ENCODE data around the gene ELK3. TPM values are rescaled to one million over a fixed set of nuclear protein-coding genes. Genes with fewer than 3 reads are reported as not detected.

ELK3 gene
- total RNA-seq, 1 donor: 24.6 TPM

DNA sequence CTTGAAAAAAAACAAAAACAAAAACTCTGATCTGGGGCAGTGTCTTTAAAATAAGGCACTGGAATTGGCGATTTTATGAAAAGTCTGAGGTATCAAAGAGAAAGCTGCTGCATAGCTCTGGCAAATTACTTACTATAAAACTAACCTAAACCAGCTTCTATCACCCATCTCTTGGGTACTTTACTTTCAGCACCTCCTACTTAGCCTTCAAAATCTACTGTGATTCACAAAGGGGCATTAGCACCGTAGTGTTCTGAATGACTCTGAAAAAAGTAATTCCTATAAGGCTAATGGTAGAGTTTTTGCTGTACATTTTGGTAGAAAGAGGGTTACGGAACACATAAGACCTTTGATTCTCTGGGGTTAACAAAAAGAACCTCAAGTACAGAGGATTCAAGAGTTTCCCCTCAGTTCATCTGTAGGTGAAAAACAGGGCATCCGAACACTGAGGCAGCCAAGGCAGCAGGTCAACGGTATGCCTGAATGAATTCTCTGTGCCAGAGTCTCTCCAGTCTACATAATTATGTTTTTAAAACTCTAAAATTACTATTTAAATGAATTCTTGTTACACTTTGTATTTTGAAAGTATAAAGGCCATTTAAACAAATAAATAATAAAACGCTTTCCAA lies 101.5 kb downstream of the ELK3 start:
- TF ChIP-seq, protein P1, sequence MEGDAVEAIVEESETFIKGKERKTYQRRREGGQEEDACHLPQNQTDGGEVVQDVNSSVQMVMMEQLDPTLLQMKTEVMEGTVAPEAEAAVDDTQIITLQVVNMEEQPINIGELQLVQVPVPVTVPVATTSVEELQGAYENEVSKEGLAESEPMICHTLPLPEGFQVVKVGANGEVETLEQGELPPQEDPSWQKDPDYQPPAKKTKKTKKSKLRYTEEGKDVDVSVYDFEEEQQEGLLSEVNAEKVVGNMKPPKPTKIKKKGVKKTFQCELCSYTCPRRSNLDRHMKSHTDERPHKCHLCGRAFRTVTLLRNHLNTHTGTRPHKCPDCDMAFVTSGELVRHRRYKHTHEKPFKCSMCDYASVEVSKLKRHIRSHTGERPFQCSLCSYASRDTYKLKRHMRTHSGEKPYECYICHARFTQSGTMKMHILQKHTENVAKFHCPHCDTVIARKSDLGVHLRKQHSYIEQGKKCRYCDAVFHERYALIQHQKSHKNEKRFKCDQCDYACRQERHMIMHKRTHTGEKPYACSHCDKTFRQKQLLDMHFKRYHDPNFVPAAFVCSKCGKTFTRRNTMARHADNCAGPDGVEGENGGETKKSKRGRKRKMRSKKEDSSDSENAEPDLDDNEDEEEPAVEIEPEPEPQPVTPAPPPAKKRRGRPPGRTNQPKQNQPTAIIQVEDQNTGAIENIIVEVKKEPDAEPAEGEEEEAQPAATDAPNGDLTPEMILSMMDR (IDR thresholded peaks at IDR 0.05; ENCODE audit: insufficient read depth, low read depth, low read length): no peak
- no peak for DNase-seq (ENCODE audit: low read depth)
- no peak overlapping the region for H3K4me3 ChIP-seq (ENCODE audit: low read depth, low read length)

DNA sequence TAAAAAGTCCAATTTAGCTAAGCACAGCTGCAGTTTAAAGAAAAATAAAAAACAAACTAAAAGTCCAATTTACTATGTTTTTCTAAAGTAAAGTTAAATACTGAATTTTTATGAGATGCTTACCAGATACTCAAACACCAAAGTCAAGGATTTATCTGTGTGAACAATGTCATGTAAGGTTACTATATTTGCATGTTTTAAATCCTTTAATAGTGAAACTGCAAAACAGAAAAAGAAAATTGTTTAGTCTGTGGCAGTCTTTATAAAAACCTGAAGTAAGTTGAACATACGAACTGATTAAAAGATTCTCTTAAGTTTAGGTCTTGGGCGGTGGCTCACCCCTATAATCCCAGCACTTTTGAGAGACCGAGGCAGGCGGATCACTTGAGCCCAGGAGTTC lies 103.3 kb downstream of the ELK3 start:
- DNase-seq (ENCODE audit: low read depth): peak; percentile 28
- TF ChIP-seq, protein P1 (IDR thresholded peaks at IDR 0.05; ENCODE audit: insufficient read depth, low read depth, low read length): no peak
- no peak overlapping the region for H3K4me3 ChIP-seq (ENCODE audit: low read depth, low read length)

DNA sequence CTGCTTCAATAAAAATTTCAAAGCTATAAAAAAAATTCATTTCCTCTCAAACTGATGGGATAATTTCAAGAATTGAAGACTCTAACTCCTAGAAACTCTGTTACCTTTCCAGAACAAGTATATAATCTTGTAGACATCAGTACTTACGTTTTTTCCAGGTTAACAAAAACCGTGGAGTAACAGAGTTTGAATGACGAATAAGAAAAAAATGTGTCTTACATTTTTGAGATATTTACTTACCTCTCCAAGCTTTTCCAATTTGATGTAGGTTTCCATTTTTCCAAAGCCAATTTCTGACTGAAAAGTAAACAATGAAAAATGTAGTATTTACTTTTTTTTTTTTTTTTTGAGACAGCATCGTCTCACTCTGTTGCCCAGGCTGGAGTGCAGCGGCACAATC lies 105.9 kb downstream of the ELK3 start:
- TF ChIP-seq, protein P1 (IDR thresholded peaks at IDR 0.05; ENCODE audit: insufficient read depth, low read depth, low read length): no peak
- DNase-seq (ENCODE audit: low read depth): no peak

DNA sequence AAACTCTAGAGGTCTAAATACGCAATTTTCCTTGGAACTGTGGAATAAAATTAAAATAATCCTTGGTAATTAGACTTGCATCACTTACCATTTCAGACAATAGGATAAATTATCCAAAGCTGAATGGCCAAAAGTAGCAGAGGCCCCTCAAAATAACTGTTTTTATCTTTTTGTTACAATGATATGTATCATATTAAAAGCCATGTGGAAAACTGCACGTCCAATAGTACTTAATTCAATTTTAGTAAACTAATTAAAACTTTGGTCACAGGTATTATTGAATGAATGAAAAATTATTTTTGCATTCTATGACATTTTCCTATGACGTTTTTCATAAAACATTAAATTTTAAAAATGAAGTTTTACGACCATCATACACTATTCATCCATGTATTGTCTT lies 107.6 kb downstream of the ELK3 start:
- H3K4me3 ChIP-seq (ENCODE audit: low read depth, low read length): no peak overlapping the region
- DNase-seq (ENCODE audit: low read depth): no peak
- TF ChIP-seq, protein P1 (IDR thresholded peaks at IDR 0.05; ENCODE audit: insufficient read depth, low read depth, low read length): no peak

More for the DNA sequence above, 105.9 kb downstream of the ELK3 start:
- no peak overlapping the region for H3K4me3 ChIP-seq (ENCODE audit: low read depth, low read length)

DNA sequence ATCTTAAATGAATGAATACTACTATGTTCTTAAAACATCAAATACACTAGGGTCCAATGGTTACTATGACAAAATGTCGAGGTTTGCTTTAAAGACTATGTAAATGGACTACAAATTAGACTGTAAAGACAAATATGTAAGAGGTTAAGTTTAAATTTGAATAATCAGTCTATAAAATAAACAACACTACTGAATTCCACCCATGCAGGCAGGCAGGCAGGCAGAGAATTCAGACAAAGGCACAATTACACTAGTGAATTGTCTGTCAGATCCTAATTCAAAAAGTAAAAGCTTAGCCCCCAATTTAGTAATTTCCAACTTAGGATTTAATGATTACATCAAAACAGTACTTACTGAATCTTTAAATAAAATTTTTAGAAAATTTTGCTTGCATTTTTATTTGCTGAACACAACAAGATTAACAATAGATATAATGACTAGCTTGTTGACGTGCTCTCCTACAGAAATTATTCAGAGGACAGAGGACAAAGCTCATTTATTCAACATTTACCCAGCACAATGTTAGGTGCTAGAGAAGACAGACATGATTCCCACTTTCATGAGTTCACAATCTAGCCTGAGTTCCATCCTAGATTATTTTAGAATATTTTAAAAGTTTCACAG lies 108.6 kb downstream of the ELK3 start:
- H3K4me3 ChIP-seq (ENCODE audit: low read depth, low read length): no peak overlapping the region
- DNase-seq (ENCODE audit: low read depth): no peak
- TF ChIP-seq, protein P1 (IDR thresholded peaks at IDR 0.05; ENCODE audit: insufficient read depth, low read depth, low read length): no peak

DNA sequence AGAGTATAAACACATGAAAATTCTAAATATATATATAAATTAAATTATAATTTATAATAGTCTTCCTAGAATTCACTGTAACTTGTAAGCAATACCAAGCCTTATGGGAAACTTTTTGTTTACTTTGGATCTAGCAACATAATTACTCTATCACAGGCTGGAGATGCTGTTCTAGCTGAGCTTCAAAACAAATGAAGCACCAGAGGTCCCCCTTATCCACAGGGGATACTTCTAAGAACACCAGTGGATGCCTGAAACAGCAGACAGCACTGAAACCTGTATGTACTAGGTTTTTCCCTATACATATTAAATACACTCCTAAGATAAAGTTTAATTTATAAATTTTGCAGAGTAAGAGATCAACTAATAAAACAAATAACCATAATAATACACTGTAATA lies 109.5 kb downstream of the ELK3 start:
- no peak overlapping the region for H3K4me3 ChIP-seq (ENCODE audit: low read depth, low read length)
- TF ChIP-seq, protein P1 (IDR thresholded peaks at IDR 0.05; ENCODE audit: insufficient read depth, low read depth, low read length): no peak
- DNase-seq (ENCODE audit: low read depth): no peak
